ENCODE data around the gene CAMTA1.

The CAMTA1 gene

DNA sequence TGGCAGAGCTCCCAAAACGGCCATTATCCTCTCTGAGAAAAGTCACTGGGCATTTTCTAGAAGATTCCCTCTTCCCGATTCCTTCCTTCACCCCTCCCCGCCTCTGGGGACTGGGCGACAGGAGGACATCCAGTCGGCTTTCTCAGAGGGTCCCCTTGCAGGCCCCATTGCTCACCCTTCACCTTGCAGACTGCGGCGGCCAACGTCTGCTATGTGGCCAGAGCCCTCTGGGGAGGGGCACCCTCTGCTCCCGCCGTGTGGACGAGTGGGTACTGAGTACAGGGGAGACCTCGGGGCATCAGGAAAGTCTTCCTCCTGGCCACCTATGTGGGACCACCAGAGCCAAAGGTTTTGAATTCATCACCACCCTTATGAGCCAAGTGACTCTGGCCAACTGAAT is 692.3 kb downstream of the CAMTA1 start:
- no peak overlapping the region for H3K4me3 ChIP-seq (ENCODE audit: control insufficient read depth, low read depth, low read length)
- DNase-seq (ENCODE audit: low read depth), result no peak
- TF ChIP-seq, protein P1, sequence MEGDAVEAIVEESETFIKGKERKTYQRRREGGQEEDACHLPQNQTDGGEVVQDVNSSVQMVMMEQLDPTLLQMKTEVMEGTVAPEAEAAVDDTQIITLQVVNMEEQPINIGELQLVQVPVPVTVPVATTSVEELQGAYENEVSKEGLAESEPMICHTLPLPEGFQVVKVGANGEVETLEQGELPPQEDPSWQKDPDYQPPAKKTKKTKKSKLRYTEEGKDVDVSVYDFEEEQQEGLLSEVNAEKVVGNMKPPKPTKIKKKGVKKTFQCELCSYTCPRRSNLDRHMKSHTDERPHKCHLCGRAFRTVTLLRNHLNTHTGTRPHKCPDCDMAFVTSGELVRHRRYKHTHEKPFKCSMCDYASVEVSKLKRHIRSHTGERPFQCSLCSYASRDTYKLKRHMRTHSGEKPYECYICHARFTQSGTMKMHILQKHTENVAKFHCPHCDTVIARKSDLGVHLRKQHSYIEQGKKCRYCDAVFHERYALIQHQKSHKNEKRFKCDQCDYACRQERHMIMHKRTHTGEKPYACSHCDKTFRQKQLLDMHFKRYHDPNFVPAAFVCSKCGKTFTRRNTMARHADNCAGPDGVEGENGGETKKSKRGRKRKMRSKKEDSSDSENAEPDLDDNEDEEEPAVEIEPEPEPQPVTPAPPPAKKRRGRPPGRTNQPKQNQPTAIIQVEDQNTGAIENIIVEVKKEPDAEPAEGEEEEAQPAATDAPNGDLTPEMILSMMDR (conservative IDR thresholded peaks at IDR 0.05; ENCODE audit: control insufficient read depth, insufficient read depth, low read depth, low read length), result no peak

DNA sequence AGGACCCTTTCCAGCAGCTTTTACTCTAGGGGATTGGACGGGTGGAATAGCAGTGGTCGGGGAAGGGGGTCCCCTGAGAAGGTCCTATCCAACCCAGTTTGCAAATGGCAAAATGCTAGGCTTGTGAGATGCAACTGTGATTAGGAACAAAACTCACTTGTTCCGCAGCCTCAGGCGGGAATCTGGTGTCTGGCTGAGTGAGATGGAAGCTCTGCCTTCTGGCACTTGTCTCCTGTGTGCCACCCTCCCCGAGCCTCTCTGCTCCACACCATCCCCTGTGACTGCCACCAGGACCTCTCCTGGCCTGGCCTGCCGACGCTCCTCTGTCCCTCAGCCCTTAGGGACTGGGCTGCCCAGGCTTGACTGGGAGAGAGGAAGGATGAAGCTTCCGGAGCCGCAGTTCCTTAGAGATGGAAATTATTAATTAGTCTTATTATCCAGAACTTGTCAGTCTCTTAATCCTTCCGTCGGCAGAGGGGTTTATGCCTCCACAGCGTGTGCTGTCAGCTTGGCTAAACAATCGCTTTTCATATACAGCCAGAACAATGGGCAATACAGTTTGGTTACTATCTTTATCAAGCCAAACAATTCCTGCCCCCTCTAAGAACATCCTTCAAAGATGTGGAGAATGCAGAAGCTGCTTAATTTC is 693.0 kb downstream of the CAMTA1 start:
- no peak for DNase-seq (ENCODE audit: low read depth)
- TF ChIP-seq, protein P1 (conservative IDR thresholded peaks at IDR 0.05; ENCODE audit: control insufficient read depth, insufficient read depth, low read depth, low read length), result no peak
- no peak overlapping the region for H3K4me3 ChIP-seq (ENCODE audit: control insufficient read depth, low read depth, low read length)

DNA sequence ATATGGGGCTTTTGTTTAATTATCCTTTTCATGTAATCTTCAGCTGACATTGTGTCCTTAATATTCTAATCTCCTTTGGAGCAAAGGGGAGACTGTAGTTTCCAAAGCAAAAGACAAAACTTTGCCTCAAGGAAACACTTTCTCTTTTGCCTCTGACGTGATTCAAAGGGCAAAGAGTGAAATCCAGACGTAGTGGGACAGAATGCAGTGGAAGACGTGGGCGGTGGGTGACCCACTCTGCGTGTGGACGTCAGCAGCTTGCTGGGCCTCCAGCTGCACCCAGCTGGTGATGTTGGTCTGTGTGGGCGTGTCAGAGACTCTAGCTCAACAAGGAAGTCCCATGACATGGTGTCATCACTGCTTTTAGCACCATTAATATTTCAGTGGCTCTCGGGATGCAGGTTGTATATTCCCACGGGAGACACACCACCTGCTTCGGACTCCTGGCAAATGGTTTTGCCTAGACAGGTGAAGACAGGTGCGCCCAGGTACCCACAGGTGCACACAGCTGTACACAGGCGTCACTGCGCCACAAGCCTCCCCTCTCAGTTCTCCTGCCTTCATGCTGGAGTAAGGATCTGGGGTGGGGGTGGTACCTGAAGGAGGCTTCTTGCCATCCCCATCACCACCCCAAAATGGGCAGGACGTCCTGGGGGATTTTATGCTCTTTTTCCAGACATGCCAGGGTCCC is 693.7 kb downstream of the CAMTA1 start:
- H3K4me3 ChIP-seq (ENCODE audit: control insufficient read depth, low read depth, low read length), result no peak overlapping the region
- DNase-seq (ENCODE audit: low read depth), result peak; percentile 93
- TF ChIP-seq, protein P1 (conservative IDR thresholded peaks at IDR 0.05; ENCODE audit: control insufficient read depth, insufficient read depth, low read depth, low read length), result no peak

DNA sequence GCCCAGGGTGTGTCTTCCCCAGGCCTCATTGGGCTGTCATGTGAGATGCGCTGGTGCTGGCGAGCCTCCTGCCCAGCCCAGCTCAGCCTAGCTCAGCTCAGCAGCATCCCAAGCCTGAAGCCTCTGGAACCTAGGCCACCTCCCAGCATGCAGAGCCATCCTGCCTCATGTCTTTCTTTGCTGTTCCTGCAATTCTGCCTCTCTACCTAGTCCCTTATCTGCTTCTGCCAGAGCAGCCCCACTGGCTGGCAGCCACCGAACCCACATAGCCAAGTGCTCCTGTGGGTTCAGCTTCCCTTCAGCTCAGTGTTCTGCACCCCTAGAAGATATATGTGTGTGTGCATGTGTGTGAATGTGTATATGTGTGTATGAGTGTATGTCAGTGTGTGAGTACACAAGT is 694.3 kb downstream of the CAMTA1 start:
- TF ChIP-seq, protein P1 (conservative IDR thresholded peaks at IDR 0.05; ENCODE audit: control insufficient read depth, insufficient read depth, low read depth, low read length), result no peak
- no peak for DNase-seq (ENCODE audit: low read depth)
- H3K4me3 ChIP-seq (ENCODE audit: control insufficient read depth, low read depth, low read length), result no peak overlapping the region

DNA sequence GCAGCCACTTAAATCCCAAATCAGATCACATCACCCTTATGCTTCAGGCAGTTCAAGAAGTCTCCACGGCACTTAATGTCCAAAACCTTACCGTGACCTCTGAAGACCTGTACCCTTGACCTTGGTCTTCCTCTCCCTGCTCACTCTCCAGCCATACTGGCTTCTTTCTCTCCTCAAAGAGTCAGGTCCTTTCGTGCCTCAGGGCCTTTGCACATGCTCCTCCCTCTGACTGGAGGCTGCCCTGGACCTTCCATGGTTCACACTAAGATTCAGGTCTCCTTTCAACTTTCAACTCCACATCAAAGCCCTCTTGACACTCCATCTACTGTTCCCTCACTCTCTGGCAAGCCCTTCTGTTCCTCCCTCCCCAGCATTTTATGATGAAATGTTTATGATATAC is 695.9 kb downstream of the CAMTA1 start:
- TF ChIP-seq, protein P1 (conservative IDR thresholded peaks at IDR 0.05; ENCODE audit: control insufficient read depth, insufficient read depth, low read depth, low read length), result no peak
- no peak overlapping the region for H3K4me3 ChIP-seq (ENCODE audit: control insufficient read depth, low read depth, low read length)
- DNase-seq (ENCODE audit: low read depth), result no peak

DNA sequence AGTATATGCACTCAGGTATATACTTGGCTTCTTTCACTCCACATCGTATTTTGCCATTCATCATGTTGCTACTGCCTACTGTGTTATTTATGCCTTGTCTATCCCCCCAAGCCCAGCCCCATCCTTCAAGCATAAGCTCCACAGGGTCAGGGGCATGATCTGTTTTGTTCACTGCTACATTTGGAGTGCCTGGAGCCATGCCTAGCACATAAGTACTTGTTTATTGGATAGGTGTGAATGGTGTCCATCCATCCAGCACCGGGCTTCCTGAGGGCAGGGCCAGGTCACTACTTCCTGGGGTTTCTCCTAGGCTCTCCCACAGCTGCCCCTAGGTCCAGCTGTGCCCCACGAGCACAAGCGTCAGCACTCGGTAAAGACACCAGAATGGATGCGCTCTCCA is 696.8 kb downstream of the CAMTA1 start:
- TF ChIP-seq, protein P1 (conservative IDR thresholded peaks at IDR 0.05; ENCODE audit: control insufficient read depth, insufficient read depth, low read depth, low read length), result no peak
- no peak for DNase-seq (ENCODE audit: low read depth)
- H3K4me3 ChIP-seq (ENCODE audit: control insufficient read depth, low read depth, low read length), result no peak overlapping the region

Data from fibroblast of mammary gland (primary cell).